ENCODE results near the gene LZTR1.

Gene LZTR1

DNA sequence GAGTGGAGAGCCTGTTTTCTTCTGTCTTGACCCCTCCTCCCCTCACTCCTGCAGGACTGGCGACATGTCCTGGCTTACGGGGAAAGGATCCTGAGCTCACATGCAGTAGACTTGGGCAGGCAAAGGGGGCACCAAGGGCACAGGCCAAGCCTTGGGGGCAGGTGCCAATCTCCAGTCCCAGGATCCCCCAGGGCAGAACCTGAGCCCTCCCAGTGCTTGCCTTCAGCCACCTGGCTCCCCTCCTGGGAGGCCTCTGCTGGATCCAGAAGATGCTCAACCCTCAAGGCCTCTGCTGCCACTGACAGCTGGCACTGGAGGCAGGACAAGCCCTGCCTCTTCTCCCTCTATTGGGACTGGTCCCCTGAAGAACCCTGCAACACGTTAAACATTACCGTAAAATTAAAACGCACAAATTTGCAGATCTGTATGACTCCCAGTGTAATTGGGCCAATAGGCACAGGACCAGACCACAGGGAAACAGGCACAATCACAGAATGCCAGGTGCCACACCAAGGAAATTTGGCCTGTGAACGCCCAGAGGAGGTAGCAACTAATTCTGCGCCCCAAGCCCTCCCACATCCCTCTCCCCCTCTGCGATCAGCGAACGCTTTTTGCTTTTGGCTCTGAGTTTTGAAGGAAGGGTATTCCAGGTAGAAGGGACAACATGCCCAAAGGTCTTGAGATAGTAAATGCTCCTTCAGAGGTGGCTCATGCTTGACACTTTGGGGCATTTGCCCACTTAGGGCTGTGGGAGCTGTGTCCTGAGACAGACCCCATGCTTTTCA lies 967 bp upstream of the LZTR1 start:
- no peak for DNase-seq (ENCODE audit: low read depth)

GRCh38 chr22:20982563-20982882 lies 426 bp downstream of the LZTR1 start:
- no peak for DNase-seq (ENCODE audit: low read depth)

- no peak for DNase-seq (ENCODE audit: low read depth)
Observed at GRCh38 chr22:20983081-20983771, 1.1 kb downstream of the LZTR1 start.

DNA sequence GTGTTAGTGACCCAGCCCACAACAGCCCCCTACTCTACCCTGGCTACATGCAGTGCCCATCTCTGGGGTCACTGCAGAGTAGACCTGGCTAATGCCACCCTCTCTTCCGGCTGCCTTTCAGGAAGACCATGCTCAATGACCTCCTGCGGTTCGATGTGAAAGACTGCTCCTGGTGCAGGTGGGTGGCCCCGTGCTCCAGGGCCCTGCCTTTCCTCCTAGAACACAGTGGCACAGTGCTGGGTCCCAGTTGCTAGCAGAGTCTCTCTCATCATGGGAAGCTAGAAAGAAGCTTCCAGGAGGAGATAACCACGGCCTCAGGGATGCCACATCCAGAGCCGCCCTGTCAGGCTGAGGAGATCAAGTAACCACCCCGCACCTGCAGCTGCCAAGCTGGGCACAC lies 3.6 kb downstream of the LZTR1 start:
- DNase-seq (ENCODE audit: low read depth): no peak

DNA sequence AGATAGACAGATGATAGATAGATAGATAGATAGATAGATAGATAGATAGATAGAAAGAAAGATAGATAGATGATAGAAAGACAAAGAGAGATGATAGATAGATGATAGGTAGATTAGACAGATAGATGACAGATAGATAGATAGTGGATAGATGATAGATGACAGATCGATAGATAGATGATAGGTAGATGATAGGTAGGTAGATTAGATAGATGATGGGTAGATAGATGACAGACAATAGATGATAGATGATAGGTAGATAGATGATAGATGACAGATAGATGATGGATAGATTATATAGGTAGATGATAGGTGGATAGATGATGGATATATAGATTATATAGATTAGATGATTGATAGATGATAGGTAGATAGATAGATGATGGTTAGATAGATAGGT lies 4.3 kb downstream of the LZTR1 start:
- DNase-seq (ENCODE audit: low read depth): no peak

GRCh38 chr22:20987375-20987774 lies 5.3 kb downstream of the LZTR1 start:
- DNase-seq (ENCODE audit: low read depth): no peak

DNA sequence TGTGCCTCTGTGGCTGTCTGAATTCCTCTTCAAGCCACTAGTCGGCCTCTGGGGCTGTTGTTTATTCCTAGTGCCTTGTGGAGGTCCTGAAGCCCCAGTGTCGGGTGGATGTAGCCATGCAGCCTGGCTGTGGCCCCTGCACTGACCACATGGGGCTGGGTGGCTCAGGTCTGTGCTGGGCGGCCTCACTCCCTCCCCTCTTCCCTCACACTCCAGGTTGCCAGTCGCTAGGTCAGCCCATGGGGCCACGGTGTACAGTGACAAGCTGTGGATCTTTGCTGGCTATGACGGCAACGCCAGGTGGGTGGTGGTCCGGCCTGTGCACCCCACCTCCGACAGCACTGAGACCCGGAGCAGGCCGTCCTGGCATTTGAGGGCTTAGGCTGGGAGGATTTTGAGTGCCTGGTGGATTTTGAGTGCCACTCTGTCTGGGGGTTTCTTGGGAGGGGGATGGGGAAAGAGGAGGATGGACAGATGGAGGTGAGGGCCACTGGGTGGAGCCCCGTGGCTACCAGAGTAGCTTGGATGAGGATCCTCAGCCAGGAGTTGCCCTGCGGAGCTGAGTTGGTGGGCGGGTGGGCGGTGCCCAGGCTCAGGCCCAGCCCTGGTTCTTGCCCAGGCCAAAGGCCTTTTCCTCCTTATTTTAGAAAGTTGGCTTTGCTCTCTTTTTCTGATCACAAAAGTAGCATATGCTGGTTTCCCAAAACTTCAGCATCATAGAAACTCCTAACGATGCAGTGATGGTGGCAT lies 6.7 kb downstream of the LZTR1 start:
- no peak for DNase-seq (ENCODE audit: low read depth)

GRCh38 chr22:20989323-20990138 lies 7.4 kb downstream of the LZTR1 start:
- DNase-seq (ENCODE audit: low read depth): peak; percentile 44

DNA sequence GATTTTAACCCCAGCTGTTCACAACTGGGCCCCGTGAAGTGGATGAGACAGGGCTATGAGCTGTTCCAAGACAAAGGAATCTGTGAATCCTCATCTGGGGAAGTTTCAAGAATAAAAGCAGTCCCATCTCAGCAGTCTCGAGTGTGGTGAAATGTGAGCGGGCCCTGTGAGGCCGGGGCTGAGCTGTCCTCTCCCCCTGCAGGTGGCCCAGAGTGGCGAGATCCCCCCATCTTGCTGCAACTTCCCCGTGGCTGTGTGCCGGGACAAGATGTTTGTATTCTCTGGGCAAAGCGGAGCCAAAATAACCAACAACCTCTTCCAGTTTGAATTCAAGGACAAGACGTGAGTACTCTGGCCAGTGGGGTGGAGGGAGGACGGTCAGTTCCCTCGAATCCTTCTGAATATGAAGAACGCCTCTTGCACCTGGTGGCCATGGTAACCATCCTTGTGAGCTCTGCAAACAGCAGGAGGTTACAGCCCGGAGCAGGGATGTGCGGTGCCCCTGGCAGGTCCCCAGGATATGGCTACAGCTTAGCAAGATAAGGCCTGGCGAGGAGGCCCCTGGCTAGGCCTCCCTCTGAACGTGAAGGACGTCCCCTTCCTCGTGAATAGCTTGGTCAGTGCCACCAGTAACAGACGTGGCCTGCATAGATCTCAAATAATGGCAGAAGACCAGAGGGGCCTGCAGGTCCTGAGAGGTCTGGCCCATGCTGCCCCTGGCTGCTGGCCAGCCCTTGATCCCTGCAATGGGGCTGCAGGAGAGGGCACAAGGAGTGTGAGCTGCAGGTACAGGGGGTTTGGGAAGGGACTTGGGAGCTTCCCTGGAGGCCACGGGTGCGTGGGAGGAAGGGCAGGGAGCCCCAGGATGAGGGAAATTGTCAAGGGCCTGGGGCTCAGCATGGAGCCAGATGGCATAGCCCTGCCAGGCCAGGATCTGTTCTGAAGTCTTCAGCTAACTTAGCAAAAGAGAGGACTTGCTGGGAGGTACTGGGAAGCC lies 8.4 kb downstream of the LZTR1 start:
- no peak for DNase-seq (ENCODE audit: low read depth)

DNA sequence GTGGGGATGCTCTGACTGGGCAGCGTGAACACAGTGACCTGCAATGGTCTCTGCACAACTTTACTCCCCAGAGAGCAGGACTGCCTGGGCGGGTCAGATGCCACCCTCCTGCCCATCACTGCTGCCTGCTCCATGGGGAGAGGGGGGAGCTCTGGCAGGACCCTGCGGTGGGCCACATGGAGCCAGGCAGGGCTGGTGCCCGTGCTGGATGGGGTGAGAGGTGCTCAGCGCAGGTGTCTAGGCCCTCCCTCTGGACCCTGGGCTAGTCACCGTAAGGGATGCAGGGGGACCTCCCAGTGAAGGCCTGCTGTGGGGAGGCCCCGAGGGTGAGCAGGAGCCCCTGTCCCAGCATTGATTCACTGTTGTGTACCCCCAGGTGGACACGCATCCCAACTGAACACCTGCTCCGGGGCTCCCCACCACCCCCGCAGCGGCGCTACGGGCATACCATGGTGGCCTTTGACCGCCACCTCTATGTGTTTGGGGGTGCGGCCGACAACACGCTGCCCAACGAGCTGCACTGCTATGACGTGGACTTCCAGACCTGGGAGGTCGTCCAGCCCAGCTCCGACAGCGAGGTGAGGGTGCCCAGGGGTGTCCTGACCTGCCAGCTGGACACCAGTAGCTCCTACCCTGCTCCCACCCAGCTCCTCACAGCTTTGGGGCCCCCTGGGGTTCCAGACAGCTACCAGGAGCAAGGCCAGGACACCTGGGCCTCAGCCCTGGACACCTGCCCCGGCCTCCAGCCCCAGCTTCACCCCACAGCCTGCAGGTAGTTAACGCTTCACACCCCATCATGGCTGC lies 9.4 kb downstream of the LZTR1 start:
- DNase-seq (ENCODE audit: low read depth): no peak

GRCh38 chr22:20992056-20992442 lies 10.0 kb downstream of the LZTR1 start:
- no peak for DNase-seq (ENCODE audit: low read depth)

DNA sequence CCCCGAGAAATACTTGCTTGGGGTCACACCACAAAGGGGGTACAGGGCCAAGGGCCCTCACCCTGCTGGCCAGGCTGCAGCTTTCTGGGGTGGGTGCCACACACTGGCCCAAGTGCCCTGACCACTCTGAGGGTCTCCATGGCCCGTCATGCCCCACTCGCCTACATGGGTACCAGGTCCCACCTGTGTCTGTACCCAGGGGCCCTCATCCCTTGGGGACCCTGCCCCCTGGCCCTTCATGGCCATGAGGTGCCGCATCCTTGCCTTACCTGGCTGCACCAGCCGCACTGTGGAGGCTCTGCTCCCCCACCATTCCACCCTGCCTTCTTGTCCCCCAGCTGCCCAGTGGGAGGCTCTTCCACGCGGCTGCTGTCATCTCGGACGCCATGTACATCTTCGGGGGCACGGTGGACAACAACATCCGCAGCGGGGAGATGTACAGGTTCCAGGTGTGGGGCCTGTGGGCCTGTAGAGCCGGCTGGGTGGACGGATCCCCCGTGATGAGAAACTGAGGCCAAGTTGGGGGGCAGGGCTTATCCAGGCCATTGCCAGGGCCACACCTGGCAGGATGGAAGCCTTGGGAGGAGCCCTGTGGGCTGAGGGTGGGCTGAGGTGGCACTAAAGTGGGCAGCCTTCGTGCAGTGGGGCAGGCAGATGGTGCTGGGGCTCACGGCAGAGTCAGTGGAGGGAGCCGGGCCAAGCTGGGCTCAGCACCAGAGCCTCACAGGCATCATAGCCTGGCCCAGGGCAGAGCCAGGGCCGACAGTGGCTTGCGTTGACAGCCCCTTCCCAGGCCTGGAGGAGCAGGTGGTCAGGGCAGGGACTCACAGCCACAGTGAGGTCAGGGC lies 10.6 kb downstream of the LZTR1 start:
- DNase-seq (ENCODE audit: low read depth): no peak

GRCh38 chr22:20993304-20994127 lies 11.4 kb downstream of the LZTR1 start:
- DNase-seq (ENCODE audit: low read depth): no peak

GRCh38 chr22:20994128-20994901 lies 12.2 kb downstream of the LZTR1 start:
- DNase-seq (ENCODE audit: low read depth): no peak

DNA sequence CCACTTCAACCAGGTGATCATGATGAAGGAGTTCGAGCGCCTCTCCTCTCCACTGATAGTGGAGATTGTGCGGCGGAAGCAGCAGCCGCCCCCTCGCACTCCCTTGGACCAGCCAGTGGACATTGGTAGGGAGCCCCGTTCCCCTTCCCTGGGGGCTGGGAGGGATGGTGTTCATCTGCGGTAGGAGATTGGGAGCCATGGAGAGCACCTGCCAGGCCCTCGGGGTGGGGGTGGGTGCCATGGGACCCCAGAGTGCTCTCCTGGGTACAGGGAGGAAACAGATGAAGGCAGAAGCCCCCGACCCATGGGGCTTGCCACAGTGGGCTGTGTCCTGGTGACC lies 12.8 kb downstream of the LZTR1 start:
- no peak for DNase-seq (ENCODE audit: low read depth)

DNA sequence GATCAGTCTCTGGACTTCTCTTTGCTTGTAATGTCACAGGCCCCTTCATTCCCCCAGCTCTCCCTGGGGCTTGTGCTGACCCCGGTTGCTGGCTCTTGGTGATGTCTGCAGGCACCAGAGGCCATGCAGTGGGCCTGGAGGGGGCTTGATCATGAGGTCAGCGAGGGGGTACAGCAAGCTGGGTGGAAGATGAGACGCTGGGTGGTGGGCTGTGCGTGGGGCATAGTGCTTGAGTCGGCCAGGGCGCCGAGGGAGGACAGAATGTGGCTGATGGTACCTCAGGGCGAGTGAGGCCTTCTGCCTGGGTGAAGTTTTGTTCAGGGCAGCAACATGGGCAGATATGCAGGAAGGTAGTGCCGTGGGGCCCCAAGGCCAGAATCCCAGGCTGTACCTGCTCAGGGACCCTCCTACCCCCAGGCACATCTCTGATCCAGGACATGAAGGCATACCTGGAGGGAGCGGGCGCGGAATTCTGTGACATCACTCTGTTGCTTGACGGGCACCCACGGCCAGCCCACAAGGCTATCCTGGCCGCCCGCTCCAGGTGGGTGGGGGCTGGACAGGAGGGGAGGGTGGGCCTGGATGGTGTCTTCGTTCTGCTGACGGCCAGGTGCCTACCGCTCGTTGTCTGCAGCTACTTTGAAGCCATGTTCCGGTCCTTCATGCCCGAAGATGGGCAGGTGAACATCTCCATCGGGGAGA lies 13.4 kb downstream of the LZTR1 start:
- no peak for DNase-seq (ENCODE audit: low read depth)

DNA sequence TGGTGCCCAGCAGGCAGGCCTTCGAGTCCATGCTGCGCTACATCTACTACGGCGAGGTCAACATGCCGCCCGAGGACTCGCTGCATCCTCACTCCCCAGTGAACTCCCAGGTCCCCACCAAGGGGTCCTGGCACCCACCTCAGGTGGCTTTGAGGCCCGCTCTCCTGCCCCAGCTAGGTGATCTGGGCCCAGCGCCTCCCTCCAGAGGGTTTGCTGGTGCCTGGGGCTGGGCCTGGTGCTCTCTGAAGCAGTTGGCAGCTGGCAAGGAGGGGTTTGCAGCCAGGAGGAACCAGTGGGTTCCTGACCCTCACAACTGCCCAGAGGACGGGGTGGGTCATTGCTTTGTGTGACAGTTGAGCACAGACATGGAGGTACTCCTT lies 13.9 kb downstream of the LZTR1 start:
- no peak for DNase-seq (ENCODE audit: low read depth)

Data from EH (cell line).